ENCODE data around the gene NCOA7.

Gene NCOA7, protein sequence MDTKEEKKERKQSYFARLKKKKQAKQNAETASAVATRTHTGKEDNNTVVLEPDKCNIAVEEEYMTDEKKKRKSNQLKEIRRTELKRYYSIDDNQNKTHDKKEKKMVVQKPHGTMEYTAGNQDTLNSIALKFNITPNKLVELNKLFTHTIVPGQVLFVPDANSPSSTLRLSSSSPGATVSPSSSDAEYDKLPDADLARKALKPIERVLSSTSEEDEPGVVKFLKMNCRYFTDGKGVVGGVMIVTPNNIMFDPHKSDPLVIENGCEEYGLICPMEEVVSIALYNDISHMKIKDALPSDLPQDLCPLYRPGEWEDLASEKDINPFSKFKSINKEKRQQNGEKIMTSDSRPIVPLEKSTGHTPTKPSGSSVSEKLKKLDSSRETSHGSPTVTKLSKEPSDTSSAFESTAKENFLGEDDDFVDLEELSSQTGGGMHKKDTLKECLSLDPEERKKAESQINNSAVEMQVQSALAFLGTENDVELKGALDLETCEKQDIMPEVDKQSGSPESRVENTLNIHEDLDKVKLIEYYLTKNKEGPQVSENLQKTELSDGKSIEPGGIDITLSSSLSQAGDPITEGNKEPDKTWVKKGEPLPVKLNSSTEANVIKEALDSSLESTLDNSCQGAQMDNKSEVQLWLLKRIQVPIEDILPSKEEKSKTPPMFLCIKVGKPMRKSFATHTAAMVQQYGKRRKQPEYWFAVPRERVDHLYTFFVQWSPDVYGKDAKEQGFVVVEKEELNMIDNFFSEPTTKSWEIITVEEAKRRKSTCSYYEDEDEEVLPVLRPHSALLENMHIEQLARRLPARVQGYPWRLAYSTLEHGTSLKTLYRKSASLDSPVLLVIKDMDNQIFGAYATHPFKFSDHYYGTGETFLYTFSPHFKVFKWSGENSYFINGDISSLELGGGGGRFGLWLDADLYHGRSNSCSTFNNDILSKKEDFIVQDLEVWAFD

GRCh38 chr6:125790358-125791150 is at the start of gene NCOA7:
Gene NCOA7 (plus strand): TSS chr6:125790960. CDS start chr6:125815355, 24,395 bp downstream.
- peak; percentile 83 to 93 for DNase-seq
- no peak for TF ChIP-seq CTCF (IDR thresholded peaks at IDR 0.05)
- Histone ChIP-seq H3K4me1 (peaks cover 0 to 53% (median 24%) of the 10 kb centered on the region in 4 donors), H3K36me3 (no peaks in the 10 kb centered on the region), H3K4me3 (peak within 1 kb of the TSS; percentile 91 to 98), H3K9me3 (no peaks in the 10 kb centered on the region), H3K27me3 (no peaks in the 10 kb centered on the region), H3K27ac (peak within 1 kb of the TSS; percentile 95 to 96)
- intact Hi-C loops (cut with DNase I; ENCODE audit: low total_unique reads): loop anchor here (5.0 kb wide), 2 partner anchors 167 to 828 kb away; partner anchors contain the start of genes HINT3 and RNF217

- peak overlapping the region; percentile 99 for H3K27ac ChIP-seq
- peaks cover 0 to 51% (median 9%) of the 10 kb centered on the region in 4 donors for H3K4me1 ChIP-seq
- H3K36me3 ChIP-seq: no peaks in the 10 kb centered on the region
- no peak for TF ChIP-seq CTCF (IDR thresholded peaks at IDR 0.05)
- H3K9me3 ChIP-seq: no peaks in the 10 kb centered on the region
- H3K27me3 ChIP-seq: no peaks in the 10 kb centered on the region
- DNase-seq: no peak
- intact Hi-C loops (cut with DNase I; ENCODE audit: low total_unique reads): loop anchor here (10.0 kb wide), 1 partner anchor 147 kb away; no protein-coding TSS in a partner anchor
- H3K4me3 ChIP-seq: peak overlapping the region in 1 of 2 donors; percentile 89
Measured at GRCh38 chr6:125741336-125741735, 49.4 kb upstream of the NCOA7 start.

DNA sequence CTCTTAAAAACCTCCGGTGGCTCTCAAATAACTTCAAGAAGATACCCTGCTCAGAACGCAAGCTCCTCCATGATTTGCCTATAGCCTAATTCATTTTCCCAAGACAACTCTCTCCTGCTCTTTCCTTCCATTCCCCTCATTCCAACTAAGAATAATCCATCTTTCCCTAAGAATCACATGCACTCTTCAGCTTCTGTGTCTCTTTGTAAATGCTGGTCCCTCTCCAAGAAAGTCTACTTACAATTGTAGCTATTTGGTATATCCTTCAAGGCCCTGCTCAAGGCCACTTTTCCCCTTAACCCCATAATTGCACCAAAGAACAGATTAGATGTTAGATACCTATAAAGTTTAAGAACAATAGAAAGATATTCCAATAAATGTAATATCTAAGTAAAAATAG is 48.7 kb upstream of the NCOA7 start:
- peak overlapping the region; percentile 99 for H3K27ac ChIP-seq
- no peak for TF ChIP-seq CTCF (IDR thresholded peaks at IDR 0.05)
- peaks cover 0 to 51% (median 9%) of the 10 kb centered on the region in 4 donors for H3K4me1 ChIP-seq
- H3K4me3 ChIP-seq: peak overlapping the region; percentile 33 to 89
- DNase-seq: no peak
- H3K36me3 ChIP-seq: no peaks in the 10 kb centered on the region
- H3K27me3 ChIP-seq: no peaks in the 10 kb centered on the region
- intact Hi-C loops (cut with DNase I; ENCODE audit: low total_unique reads): loop anchor here (10.0 kb wide), 1 partner anchor 147 kb away; no protein-coding TSS in a partner anchor
- no peaks in the 10 kb centered on the region for H3K9me3 ChIP-seq

- Histone ChIP-seq H3K36me3 (no peaks in the 10 kb centered on the region), H3K4me3 (peak overlapping the region; percentile 33 to 89), H3K4me1 (peaks cover 0 to 51% (median 9%) of the 10 kb centered on the region in 4 donors), H3K9me3 (no peaks in the 10 kb centered on the region), H3K27me3 (no peaks in the 10 kb centered on the region), H3K27ac (peak overlapping the region; percentile 99)
- no peak for DNase-seq
- TF ChIP-seq CTCF (IDR thresholded peaks at IDR 0.05): no peak
- intact Hi-C loops (cut with DNase I; ENCODE audit: low total_unique reads): loop anchor here (10.0 kb wide), 1 partner anchor 148 kb away; no protein-coding TSS in a partner anchor
Measured at GRCh38 chr6:125742464-125743120, 48.2 kb upstream of the NCOA7 start.

All from tibial artery (tissue), 4 donors.